Stimulated activated CD8-positive, alpha-beta memory T cell treated with anti-CD3 and anti-CD28 coated beads, Interleukin-15, amount 100 ng/mL, for 24 hours (primary cell): ENCODE measurements around the gene TCEA2.

ENCODE experiments used
- DNase-seq: peaks from one replicate; pipeline ENCODE4 v3.0.0-alpha.2; 2020; ENCODE audit warnings: low read depth

Gene TCEA2

GRCh38 chr20:64065062-64065973, 2.3 kb downstream of the TCEA2 start:
- DNase-seq: no peak

- DNase-seq: no peak
Measured at GRCh38 chr20:64065974-64066343, 3.0 kb downstream of the TCEA2 start.

- no peak for DNase-seq
Measured at GRCh38 chr20:64067005-64067632, 4.1 kb downstream of the TCEA2 start.

- no peak for DNase-seq
Measured at GRCh38 chr20:64067733-64068307, 4.8 kb downstream of the TCEA2 start.

GRCh38 chr20:64068386-64069208, 5.6 kb downstream of the TCEA2 start:
- DNase-seq: no peak

- no peak for DNase-seq
Measured at GRCh38 chr20:64069209-64069613, 6.2 kb downstream of the TCEA2 start.

- DNase-seq: no peak
Measured at GRCh38 chr20:64069614-64070243, 6.7 kb downstream of the TCEA2 start.

- DNase-seq: no peak
Measured at GRCh38 chr20:64070244-64070993, 7.4 kb downstream of the TCEA2 start.

- no peak for DNase-seq
Measured at GRCh38 chr20:64071341-64072332, 8.6 kb downstream of the TCEA2 start.

GRCh38 chr20:64072498-64073063, 9.6 kb downstream of the TCEA2 start:
- DNase-seq: no peak

- no peak for DNase-seq
Measured at GRCh38 chr20:64073476-64074183, 10.6 kb downstream of the TCEA2 start.

GRCh38 chr20:64074184-64074789, 11.3 kb downstream of the TCEA2 start:
- no peak for DNase-seq

- DNase-seq: no peak
Measured at GRCh38 chr20:64074963-64075362, 12.0 kb downstream of the TCEA2 start.

GRCh38 chr20:64075556-64075955, 12.6 kb downstream of the TCEA2 start:
- no peak for DNase-seq

- DNase-seq: no peak
Measured at GRCh38 chr20:64076061-64076997, 13.3 kb downstream of the TCEA2 start.

- DNase-seq: no peak
Measured at GRCh38 chr20:64077094-64077493, 14.1 kb downstream of the TCEA2 start.

- DNase-seq: no peak
Measured at GRCh38 chr20:64077541-64077875, 14.5 kb downstream of the TCEA2 start.
